Left lung (tissue), 10 donors: ENCODE measurements around the gene ZNG1C. TPM values are rescaled to one million over a fixed set of nuclear protein-coding genes. Genes with fewer than 3 reads are reported as not detected.
"Not testable (repeated sequence)": the region's sequence is repeated elsewhere in the genome, so short reads cannot be mapped to it uniquely, and the experiment has no call there.

Source experiments
- ATAC-seq: fragments of 200-7000 bp; cut with Tn5 transposase; one replicate; pipeline ENCODE4 v1.9.1; 2020; ENCODE audit warnings: moderate library complexity
- DNase-seq, 4 donors: peaks; one replicate each; pipeline ENCODE4 v3.0.0-alpha.2; 2013 to 2020
- H3K27ac ChIP-seq, 2 donors: fragments of 200-600 bp; sonication (generic) in 1 of 2; one replicate each; pipeline versions ENCODE4 v1.5.0 to v1.8.0; 2020 to 2021
- H3K27me3 ChIP-seq, 2 donors: fragments of 200-600 bp; sonication (generic) in 1 of 2; one replicate each; pipeline versions ENCODE4 v1.5.0 to v1.8.0; 2020 to 2021
- H3K36me3 ChIP-seq, 2 donors: fragments of 200-600 bp; sonication (generic) in 1 of 2; one replicate each; pipeline versions ENCODE4 v1.5.0 to v1.8.0; 2020 to 2021
- H3K4me1 ChIP-seq, 2 donors: fragments of 200-600 bp; one replicate each; pipeline ENCODE4 v1.8.0; 2021
- H3K4me3 ChIP-seq, 2 donors: fragments of 200-600 bp; sonication (generic) in 1 of 2; one replicate each; pipeline versions ENCODE4 v1.5.0 to v1.8.0; 2020 to 2021; ENCODE audit warnings: mild to moderate bottlenecking in 1 of 2
- H3K9me3 ChIP-seq, 2 donors: fragments of 200-600 bp; sonication (generic) in 1 of 2; one replicate each; pipeline versions ENCODE4 v1.5.0 to v1.8.0; 2020 to 2021
- intact Hi-C, 2 donors: fragments of 100-400 bp; cut with DNase I; formaldehyde crosslinking; loops; one replicate each; pipeline versions ENCODE4 v1.11.2 to v1.14.2; 2022
- polyA plus RNA-seq, 6 donors: library from polyadenylated mRNA; unstranded; fragments of 120-200 nt; gene quantifications; one replicate each; pipeline ENCODE4 v1.2.1, GENCODE V29; 2013; ENCODE audit not compliant: insufficient read length in 6 of 6
- total RNA-seq, 2 donors: library from RNA; stranded (reverse); fragmentation: NEBNext Ultra II Directional; extraction: Animal tissue kit (Norgen Biotek cat#: 25700); gene quantifications; one replicate each; pipeline ENCODE4 v1.2.1, GENCODE V29; 2021
- donor health status: DM: no; HTN: yes; CAD: no.
- donor health status: DM: no; HTN: no; CAD: no.

The ZNG1C gene
- total and polyA plus RNA-seq, 8 donors = 16.7 to 31.2 (median 25.2) TPM

DNA sequence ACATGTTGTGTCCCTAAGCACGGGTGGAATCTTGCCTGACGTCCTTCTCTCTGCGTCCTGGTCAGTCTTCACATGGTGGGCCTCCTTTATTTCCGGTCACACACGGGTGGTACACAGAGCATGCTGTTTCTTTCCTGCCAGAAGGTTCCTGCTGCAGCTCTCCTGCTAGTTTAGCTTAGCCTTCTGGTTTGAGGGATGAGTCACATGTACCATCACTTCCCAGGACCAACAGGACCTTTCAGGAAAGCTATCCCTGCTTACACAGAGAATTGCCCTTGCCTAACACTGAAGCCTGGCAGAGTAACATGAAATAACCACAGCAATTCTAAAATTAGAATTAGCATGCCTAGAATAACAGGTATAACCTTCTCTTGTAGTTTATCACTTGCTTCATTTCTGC, 69.4 kb downstream of the ZNG1C start:
- H3K9me3 ChIP-seq, H3K27ac ChIP-seq, H3K4me1 ChIP-seq, H3K4me3 ChIP-seq, H3K36me3 ChIP-seq, DNase-seq, intact Hi-C loops, ATAC-seq: not testable (repeated sequence)
- H3K27me3 ChIP-seq = peaks cover 3 to 11% of the 10 kb centered on the region in 2 donors

DNA sequence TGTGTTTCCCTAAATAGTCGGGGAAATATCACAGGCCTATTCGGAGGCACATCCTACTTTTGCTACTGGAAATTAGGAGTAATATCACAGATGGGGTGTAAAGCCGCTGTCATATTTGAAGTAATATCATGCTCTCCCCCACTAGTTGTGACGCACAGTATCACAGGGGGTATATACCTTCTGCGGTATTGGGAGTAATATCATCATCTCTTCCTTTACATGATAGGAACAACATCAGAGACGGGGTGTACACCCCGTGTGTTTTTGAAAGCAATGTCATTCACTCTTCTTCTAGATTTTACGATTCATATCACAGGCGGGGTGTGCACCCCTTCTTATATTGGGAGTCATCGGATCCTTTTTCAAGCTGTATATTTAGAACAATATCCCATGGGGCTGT, 76.4 kb downstream of the ZNG1C start:
- H3K27ac ChIP-seq, intact Hi-C loops, H3K36me3 ChIP-seq, DNase-seq, ATAC-seq, H3K4me3 ChIP-seq, H3K4me1 ChIP-seq, H3K9me3 ChIP-seq, H3K27me3 ChIP-seq: not testable (repeated sequence)

DNA sequence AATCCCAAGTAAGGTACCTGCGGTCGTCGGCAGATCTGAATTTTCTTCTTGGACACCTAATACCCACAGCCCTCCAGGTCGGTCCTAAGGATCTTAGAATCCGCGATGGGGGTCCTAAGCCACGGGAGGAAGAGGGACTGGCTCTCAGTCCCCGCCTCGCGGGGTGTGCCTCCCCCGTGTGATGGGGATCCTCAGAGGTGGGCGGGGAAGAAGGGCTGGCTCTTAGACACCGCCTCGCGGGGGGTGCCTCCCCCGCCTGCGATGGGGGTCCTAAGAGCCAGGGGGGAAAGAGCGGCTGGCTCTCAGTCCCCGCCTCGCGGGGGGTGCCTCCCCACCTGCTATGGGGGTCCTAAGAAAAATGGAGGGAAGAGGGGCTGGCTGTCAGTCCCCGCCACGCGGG, 82.0 kb downstream of the ZNG1C start:
- H3K4me1 ChIP-seq, ATAC-seq, H3K36me3 ChIP-seq, DNase-seq, H3K27ac ChIP-seq, intact Hi-C loops, H3K9me3 ChIP-seq, H3K4me3 ChIP-seq: not testable (repeated sequence)
- H3K27me3 ChIP-seq = peaks cover 0 to 16% of the 10 kb centered on the region in 2 donors

DNA sequence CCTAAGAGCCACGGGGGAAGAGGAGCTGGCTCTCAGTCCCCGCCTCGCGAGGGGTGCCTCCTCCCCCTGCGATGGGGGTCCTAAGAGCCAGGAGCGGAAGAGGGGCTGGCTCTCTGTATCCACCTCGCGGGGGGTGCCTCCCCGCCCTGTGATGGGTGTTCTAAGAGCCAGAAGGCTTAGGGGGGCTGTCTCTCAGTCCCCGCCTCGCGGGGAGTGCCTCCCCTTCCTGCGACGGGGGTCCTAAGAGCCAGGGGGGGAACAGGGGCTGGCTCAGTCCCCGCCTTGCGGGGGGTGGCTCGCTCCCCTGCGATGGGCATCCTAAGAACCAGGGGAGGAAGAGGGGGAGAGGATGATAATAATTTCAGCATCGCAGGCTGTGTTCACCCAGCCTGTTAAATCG, 82.7 kb downstream of the ZNG1C start:
- H3K27ac ChIP-seq, intact Hi-C loops, H3K4me1 ChIP-seq, ATAC-seq, DNase-seq, H3K4me3 ChIP-seq, H3K9me3 ChIP-seq, H3K36me3 ChIP-seq: not testable (repeated sequence)
- H3K27me3 ChIP-seq = peaks cover 0 to 16% of the 10 kb centered on the region in 2 donors

DNA sequence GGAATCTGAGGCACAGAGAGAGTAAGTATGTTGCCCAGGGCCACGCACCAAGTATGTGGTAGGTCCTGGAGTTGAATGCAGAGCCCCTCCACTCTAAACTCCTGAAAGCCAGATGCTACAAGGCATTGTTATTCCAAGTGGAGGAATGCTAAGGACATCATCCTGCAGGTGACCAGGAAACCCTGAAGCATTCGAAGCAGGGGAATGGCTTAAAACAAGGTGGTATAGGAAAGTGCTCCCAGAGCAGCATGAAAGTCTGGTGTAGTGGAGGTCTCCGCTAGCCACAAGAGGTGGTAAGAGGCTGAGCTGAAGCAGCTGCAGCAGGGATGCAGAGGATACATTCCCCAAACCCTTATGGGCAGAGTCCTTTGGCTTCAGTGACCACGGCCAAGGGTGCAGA, 87.3 kb downstream of the ZNG1C start:
- H3K27ac ChIP-seq, H3K4me1 ChIP-seq, ATAC-seq, H3K27me3 ChIP-seq, DNase-seq, H3K36me3 ChIP-seq, H3K4me3 ChIP-seq, H3K9me3 ChIP-seq, intact Hi-C loops: not testable (repeated sequence)

DNA sequence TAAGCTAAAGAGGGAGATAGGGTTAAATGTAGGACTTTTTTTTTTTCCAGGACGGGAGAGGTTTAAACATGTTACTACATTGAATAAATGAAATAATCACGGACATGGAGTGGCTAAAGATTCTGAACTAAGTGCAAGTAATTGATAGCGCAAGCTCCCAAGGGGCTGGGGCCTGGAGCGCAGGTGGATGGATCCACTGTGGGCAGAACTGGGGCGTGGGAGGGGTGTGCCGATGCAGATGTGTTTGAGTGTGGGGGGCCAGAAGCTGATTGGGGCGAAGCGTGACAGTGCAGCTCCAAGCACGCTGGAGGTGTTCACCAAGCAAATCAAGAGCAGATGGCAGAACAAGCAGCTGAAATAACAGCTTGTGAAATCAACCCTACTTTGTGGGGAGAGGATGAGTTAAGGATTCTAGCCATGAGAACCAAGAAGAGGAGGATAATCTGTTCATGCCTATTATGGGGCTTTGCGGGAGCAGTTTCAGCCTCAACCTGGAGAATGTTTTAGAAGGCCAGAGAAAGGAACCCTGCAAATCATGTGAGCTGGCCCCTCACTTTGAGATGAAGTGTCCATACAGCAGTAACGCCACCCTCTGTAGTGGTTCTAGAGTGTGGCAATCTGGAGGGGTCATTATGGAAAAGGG, 88.9 kb downstream of the ZNG1C start:
- H3K36me3 ChIP-seq, H3K4me3 ChIP-seq, H3K4me1 ChIP-seq, intact Hi-C loops, H3K9me3 ChIP-seq, DNase-seq, H3K27me3 ChIP-seq, H3K27ac ChIP-seq, ATAC-seq: not testable (repeated sequence)

DNA sequence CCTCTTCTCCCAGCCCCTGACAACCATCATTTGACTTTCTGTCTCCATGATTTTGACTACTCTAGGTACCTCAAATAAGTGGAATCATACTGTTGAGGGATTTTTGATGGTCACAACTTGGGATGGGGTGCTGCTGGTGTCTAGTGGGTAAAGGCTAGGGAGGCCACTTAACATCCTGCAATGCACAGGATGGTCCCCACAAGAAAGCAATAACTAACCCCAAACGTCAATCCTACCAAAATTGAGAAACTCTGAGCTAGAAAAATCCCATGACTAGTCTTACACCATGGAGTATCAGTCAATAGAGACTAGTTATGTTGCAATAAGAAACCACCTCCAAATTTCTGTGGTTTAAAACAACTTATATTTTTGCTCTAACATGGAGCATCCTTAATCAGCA, 90.3 kb downstream of the ZNG1C start:
- DNase-seq, ATAC-seq, H3K27me3 ChIP-seq, H3K4me1 ChIP-seq, H3K4me3 ChIP-seq, intact Hi-C loops, H3K9me3 ChIP-seq, H3K27ac ChIP-seq, H3K36me3 ChIP-seq: not testable (repeated sequence)

DNA sequence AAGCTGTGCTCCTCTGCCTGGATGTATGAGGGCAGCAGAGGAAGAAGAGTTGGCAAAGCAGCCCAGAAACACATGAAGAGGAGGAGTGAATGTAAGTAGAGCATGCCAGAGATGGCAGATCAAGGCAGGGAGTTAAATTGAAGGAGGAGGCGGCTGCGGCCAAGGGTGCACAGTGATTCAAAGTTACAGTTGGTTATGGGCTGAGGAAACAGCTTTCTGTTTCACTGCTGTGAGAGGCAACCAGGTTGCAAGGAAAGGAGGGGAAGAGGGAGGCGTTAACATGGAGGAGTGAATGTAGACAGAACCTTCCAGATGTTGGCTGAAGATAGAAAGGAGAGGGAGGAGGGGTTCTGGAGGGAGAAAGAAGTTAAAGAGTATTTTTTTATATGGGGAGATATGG, 94.2 kb downstream of the ZNG1C start:
- DNase-seq, H3K27ac ChIP-seq, H3K36me3 ChIP-seq, H3K4me1 ChIP-seq, H3K9me3 ChIP-seq, H3K27me3 ChIP-seq, H3K4me3 ChIP-seq, intact Hi-C loops: not testable (repeated sequence)
- peak; percentile 57 for ATAC-seq

DNA sequence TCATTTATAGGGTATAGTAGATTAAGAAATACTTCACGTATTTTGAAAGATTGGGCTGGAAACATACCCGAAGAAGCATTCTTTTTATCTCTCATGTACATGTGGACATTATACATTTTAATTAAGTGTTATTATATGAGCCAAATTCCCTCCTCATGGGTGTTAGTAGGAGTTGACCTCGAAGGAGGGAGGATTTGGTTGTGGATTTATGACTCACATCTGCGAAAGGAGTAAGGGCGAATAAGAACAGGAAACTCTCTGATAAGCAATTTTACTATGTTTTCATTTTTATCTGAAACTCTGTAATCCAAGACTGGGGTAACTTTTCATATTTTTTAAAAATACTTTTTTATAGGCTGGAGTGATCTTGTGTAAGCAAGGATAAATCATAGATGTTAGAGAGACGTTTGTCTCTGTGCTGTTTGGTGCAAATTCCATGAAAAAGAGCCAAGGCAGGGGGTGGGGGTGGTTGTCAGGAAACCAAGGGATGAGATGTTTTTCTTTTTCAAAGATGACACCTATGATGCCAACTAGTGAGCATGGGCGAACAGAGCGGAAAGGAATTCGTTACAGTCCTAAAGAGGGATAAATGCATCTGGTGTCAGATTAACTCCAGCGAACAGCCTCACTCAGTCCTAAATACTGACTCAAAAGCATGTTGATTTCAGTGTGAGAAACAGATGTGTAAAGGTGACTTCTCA, 95.0 kb downstream of the ZNG1C start:
- ATAC-seq = peak; percentile 57
- H3K27ac ChIP-seq, H3K4me1 ChIP-seq, H3K36me3 ChIP-seq, DNase-seq, H3K9me3 ChIP-seq, H3K27me3 ChIP-seq, H3K4me3 ChIP-seq, intact Hi-C loops: not testable (repeated sequence)

DNA sequence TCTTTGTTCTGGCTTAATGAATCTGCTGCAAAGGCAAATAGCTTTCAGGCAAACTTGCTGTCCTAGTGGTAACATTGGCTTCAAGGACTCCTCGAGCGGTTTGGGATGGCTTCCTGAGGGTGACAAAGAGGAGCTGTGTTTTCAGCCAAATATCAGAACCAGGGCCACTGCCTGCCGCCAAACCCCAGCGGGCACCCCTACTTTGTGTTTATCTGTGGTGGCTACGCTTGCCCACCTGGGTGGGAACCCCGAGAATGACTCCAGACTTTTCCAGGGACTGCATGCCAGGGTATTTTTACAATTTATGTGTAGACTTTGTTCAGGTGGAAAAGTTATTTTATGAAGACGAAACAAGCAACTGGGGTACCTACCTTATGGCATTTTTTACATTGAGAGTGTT, 96.2 kb downstream of the ZNG1C start:
- H3K27ac ChIP-seq, intact Hi-C loops, H3K4me3 ChIP-seq, H3K27me3 ChIP-seq, H3K36me3 ChIP-seq, ATAC-seq, H3K9me3 ChIP-seq, H3K4me1 ChIP-seq, DNase-seq: not testable (repeated sequence)
